SJSA1 (cell line): ENCODE results near the gene PI4KA. TPM values are rescaled to one million over a fixed set of nuclear protein-coding genes. Genes with fewer than 3 reads are reported as not detected.
"Not testable (repeated sequence)": the region's sequence is repeated elsewhere in the genome, so short reads cannot be mapped to it uniquely, and the experiment has no call there.

Source experiments
- DNase-seq, 2 experiments: peaks; one replicate each; pipeline ENCODE4 v3.0.0-alpha.2; 2015 to 2020; ENCODE audit warnings: low spot score in 2 of 2, low read depth in 1 of 2
- H3K27ac ChIP-seq: fragments of 250-450 bp; sonication (Bioruptor Pico); 2 replicates; pipeline ENCODE4 v1.5.1; 2020; ENCODE audit warnings: mild to moderate bottlenecking, moderate library complexity
- H3K27me3 ChIP-seq: fragments of 250-450 bp; sonication (Bioruptor Pico); replicated peaks from 2 replicates; pipeline ENCODE4 v1.5.1; 2020; ENCODE audit warnings: mild to moderate bottlenecking, moderate library complexity
- H3K36me3 ChIP-seq: fragments of 250-450 bp; sonication (Bioruptor Pico); 2 replicates; pipeline ENCODE4 v1.5.1; 2020; ENCODE audit warnings: mild to moderate bottlenecking
- H3K4me1 ChIP-seq: fragments of 250-450 bp; sonication (Bioruptor Pico); replicated peaks from 2 replicates; pipeline ENCODE4 v1.6.1; 2021; ENCODE audit warnings: mild to moderate bottlenecking
- H3K4me3 ChIP-seq: fragments of 250-450 bp; sonication (Bioruptor Pico); 2 replicates; pipeline ENCODE4 v1.5.1; 2020; ENCODE audit warnings: mild to moderate bottlenecking
- H3K9me3 ChIP-seq: fragments of 250-450 bp; sonication (Bioruptor Pico); replicated peaks from 2 replicates; pipeline ENCODE4 v1.5.1; 2020; ENCODE audit warnings: mild to moderate bottlenecking
- total RNA-seq: library from RNA; depleted of rRNA; stranded (reverse); fragments of >200 nt; shearing (Covaris generic); gene quantifications from 2 replicates; pipeline ENCODE4 v1.2.3, GENCODE V29; 2014

The PI4KA gene
- total RNA-seq, 1 experiment from 2014 or later = 29.6 TPM

DNA sequence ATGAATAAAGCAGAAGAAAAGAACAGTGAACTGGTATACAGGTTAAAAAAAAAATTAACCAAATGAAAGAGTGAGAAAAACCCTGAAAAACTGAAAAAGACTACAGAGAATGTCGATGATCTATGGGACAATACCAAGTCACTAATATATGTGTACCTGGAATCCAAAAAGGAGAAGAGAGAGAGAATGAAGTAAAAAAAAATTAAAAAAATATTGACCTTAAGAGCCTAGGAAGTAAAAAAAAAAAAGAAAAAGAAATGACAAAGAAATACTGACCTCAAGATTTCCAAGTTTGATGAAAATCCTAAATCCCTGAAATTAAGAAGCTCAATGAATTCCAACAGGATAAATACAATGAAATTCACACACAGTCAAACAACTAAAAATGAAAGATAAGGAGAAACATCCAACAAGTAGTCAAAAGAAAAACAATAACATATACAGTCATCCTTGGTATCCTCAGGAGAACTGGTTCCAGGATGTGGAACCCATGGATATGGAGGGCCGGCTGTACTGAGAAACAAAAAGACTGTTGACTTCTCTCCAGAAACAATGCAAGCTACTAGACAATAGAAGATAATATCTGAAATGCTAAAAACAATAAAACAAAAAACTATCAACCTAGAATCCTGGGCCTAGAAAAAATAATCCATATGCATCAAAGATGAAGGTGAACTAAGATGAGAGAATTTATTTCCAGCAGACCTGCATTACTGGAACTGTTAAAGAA lies 118.2 kb downstream of the PI4KA start:
- no peaks in the 10 kb centered on the region for H3K4me1 ChIP-seq
- H3K4me3 ChIP-seq = no peak overlapping the region
- H3K9me3 ChIP-seq = no peaks in the 10 kb centered on the region; the same call in none of the 2 replicates
- peaks cover 33% of the 10 kb centered on the region for H3K36me3 ChIP-seq
- H3K27me3 ChIP-seq = no peaks in the 10 kb centered on the region
- no peak for DNase-seq
- no peak overlapping the region for H3K27ac ChIP-seq

DNA sequence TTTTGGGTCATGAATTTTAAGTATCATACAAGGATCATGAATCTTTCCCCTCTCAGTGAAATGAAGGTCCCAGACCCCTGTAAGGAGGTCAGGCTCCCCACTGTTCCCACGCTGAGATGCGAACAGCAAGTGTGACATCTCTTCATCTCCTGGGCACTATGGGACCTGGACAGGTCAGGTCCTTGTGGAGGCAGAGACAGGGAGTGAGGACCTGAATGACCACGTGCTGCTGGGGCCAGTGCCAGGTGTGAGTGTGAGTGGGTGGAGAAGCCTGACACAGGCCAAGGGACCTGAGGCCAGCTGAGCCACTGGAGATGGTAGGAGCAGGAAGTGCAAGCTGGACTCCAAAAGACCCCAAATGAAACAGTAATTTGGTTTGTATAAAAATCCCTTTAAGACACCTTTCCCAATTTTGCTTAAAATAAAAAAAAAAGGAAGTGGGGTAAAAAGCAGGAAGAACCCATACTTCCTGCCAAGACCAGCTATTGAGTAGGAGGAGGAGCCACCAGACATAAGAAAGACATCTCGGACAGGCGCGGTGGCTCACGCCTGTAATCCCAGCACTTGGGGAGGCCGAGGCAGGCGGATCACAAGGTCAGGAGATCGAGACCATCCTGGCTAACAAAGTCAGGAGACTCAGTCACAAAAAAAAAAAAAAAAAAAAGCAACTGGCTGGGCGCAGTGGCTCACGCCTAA lies 120.1 kb downstream of the PI4KA start:
- H3K27ac ChIP-seq = no peak overlapping the region
- no peaks in the 10 kb centered on the region; the same call in none of the 2 replicates for H3K9me3 ChIP-seq

DNA sequence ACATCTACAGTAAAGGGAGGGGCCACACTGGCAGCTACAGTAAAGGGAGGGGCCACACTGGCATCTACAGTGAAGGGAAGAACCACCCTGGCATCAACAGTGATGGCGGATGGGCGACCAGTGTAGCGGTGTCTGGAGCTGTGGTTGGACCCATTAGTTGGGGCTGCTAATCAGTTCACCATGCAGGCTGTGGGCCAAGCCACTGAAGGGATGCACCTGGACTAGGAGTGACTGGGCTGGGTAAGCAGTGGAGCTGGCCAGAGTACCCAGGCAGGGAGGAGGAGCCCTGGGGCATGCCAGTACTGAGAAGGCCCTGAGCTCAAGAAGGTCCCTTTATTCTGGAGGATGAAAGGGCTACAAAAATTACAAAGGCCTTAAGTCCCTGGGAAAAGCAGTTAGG lies 121.7 kb downstream of the PI4KA start:
- not testable (repeated sequence) for H3K9me3 ChIP-seq, DNase-seq, H3K4me3 ChIP-seq, H3K27me3 ChIP-seq, H3K27ac ChIP-seq, H3K4me1 ChIP-seq
- peaks cover 25% of the 10 kb centered on the region for H3K36me3 ChIP-seq

More for the DNA sequence above, 120.1 kb downstream of the PI4KA start:
- no peaks in the 10 kb centered on the region for H3K27me3 ChIP-seq
- H3K4me1 ChIP-seq = no peaks in the 10 kb centered on the region
- H3K4me3 ChIP-seq = no peak overlapping the region
- DNase-seq = no peak
- peaks cover 33% of the 10 kb centered on the region for H3K36me3 ChIP-seq

DNA sequence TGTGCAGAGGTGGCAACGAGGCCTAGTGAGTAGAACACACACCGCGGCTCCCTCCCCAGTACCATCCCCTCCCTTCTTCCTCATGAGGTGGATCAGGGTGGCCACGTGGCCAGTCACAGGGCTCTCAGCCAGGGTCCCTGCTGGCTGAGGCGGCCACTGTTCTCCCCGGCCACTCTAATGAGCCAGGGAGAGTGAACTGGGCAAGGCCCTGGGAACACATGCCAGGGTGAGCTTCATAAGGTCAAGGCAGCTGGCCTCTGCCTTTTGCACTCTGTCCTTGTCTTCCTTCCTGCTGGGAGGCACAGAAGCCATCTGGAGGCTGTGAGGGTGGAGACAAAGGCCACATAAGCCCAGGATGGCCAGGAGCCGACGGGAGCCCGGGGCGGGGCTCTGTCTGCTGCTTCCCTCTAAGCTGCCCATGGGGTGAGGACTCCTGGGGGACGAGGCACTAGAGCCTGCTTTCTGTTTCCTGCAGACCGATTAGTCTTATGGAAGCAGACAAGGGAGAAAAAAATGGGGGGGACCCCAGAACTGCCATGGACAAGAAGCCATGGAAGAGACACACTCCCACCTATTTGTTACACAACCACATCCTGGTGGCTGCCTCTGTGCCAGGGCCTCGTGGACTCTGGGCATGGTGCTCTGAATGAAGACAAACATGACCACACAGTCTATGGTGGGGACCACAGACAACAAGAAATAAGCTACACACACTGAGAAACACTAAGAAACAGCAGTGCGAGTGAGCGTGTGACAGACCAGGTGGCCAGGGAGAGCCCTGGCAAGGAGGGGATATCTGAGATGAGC lies 123.1 kb downstream of the PI4KA start:
- H3K36me3 ChIP-seq = peaks cover 12% of the 10 kb centered on the region
- H3K4me3 ChIP-seq, H3K4me1 ChIP-seq, H3K27ac ChIP-seq, DNase-seq, H3K9me3 ChIP-seq, H3K27me3 ChIP-seq: not testable (repeated sequence)

DNA sequence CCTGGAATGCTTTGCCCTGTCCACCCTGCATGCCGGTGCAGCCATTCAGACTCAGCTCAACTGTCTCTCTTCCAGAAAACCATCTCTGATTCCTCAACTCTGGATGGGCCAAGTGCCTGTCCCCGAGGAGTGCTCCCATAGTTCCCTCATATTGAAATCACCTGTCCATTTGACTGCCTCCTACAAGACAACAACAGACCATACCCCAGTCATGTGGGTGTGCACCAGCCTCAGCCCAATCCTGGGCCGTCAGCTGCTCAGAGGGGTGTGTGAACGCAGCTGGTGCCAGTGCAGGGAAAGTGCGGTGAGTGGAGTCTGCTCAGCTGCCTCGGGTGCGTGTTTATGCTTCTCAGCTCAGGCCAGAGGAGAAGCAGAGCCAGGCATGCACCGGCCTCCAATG lies 126.2 kb downstream of the PI4KA start:
- not testable (repeated sequence) for H3K27me3 ChIP-seq, H3K4me1 ChIP-seq, H3K9me3 ChIP-seq, H3K4me3 ChIP-seq, H3K27ac ChIP-seq, DNase-seq
- peaks cover 28% of the 10 kb centered on the region for H3K36me3 ChIP-seq

DNA sequence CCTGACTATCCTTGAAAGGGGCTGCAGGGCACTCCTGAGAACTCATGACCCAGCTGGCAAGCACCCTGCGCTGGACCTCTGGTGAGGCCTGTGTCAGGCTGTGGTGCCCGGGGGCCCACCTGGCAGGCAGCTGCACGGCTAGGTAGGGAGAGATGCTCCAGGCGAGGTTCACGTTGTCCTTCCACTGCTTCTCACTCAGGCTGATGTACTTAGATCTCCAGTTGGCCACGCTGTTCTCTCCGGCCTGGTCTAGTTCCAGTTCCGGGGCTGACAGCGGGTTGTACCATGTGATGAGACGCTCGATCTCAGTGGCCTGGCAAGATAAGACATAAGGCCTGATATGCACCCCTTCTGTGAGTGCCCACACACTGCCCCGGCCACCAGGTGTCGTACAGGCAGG lies 129.4 kb downstream of the PI4KA start:
- no peak for DNase-seq
- H3K4me1 ChIP-seq = no peaks in the 10 kb centered on the region
- no peak overlapping the region for H3K4me3 ChIP-seq
- peaks cover 40% of the 10 kb centered on the region for H3K36me3 ChIP-seq
- no peak overlapping the region for H3K27ac ChIP-seq
- no peaks in the 10 kb centered on the region for H3K27me3 ChIP-seq
- no peaks in the 10 kb centered on the region for H3K9me3 ChIP-seq

DNA sequence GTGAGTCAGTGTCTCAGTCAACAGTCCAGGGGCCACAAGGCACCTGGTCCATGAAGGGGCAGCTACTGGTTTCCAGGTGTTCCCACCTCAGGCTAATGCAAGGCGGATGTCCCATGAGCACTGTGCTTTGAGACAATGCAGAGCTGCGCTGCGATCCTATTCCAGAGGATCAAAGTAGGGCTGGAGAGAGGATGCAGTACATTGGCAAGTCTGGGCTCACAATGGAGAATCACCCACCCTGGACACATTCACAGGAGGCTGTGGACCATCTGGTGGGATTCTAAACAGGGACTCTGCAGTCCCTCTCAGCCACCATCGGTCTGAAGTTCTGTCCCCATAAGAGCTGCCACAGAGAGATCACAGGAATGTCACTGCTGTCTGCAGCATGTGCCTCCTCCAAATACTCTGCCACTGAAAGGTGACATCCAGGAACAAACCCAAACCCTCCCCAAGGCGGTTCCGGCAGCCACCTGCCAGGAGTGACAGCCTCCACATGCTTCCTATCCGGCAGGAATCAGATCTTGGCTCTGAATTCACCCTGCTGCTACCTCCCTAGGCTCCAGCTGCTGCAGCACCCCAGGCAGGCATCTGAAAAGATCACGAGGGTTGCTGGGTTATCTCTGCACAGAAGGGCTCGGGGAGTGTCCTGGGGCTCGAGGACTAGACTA lies 130.0 kb downstream of the PI4KA start:
- Histone ChIP-seq H3K4me1 (no peaks in the 10 kb centered on the region), H3K36me3 (peaks cover 40% of the 10 kb centered on the region), H3K4me3 (no peak overlapping the region), H3K27ac (no peak overlapping the region), H3K27me3 (no peaks in the 10 kb centered on the region), H3K9me3 (no peaks in the 10 kb centered on the region)
- no peak for DNase-seq

DNA sequence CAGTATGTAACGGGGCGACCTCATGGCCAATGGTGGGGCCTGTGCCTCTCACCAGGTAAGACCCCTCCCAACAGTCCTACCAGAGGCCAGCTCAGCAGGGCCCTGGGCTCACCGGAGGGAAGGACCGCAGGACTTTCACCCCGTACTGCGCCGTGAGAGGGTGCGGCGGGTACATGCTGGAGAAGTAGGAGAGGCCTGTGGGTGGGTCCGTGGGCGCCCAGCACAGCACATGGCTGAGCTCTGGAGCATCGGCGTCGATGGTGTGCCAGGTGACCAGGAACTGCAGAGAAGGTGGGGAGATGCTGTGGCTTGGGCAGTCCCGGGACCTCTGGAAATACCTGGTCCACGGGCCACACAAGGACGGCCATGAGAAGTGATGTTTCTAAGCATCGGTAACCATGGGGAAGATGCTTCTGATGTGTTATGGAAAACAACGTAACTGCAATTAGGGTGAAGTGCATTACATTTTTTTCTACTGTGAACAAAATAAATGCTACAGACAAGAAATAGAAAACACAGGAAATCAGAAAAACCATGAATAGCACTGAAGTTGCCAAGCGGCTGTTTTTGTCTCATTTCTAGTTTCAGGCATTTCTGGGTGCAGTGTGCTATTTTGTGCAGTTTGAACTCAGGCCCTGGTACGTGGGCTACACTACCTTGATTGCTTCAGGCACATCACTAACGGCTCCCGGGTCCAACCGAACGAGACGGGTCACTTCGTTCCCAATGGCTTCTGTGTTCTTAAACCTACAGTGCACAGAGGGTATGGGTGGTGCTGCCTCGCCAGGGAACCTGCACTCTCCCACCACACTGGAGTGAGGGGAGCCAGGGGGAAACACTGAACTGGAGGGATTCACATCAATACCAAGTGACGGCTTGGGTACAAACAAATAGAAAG lies 131.2 kb downstream of the PI4KA start:
- no peak overlapping the region for H3K4me3 ChIP-seq
- H3K9me3 ChIP-seq = no peaks in the 10 kb centered on the region
- H3K36me3 ChIP-seq = peaks cover 40% of the 10 kb centered on the region
- no peaks in the 10 kb centered on the region for H3K4me1 ChIP-seq
- H3K27me3 ChIP-seq = no peaks in the 10 kb centered on the region
- no peak overlapping the region for H3K27ac ChIP-seq
- DNase-seq = no peak

DNA sequence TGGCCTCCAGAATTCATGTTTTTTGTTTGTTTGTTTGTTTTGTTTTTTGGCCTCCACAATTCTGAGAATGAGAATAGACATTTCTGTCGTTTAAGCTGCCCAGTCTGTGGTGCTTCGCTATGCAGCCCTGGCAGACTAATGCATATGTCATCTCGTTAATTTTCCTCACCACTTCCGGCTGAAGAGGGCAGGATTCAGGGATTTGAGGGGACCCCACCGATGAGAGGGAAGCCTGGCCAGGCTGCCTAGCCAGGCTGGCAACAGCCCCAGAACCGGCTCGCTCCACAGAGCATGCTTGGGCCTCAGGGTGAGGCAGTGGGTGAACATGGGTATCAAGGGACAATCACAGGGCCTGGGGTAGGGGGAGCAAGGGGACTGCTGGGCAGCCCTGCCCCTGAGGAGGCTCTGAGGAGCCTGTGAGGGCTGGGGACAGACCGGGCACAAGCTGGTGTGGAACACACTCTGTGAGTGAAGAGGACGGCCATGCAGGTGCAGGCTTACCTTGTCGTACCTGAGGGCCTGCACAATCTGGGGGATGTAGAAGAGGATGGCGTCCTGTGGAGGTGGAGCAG lies 132.5 kb downstream of the PI4KA start:
- DNase-seq = no peak

DNA sequence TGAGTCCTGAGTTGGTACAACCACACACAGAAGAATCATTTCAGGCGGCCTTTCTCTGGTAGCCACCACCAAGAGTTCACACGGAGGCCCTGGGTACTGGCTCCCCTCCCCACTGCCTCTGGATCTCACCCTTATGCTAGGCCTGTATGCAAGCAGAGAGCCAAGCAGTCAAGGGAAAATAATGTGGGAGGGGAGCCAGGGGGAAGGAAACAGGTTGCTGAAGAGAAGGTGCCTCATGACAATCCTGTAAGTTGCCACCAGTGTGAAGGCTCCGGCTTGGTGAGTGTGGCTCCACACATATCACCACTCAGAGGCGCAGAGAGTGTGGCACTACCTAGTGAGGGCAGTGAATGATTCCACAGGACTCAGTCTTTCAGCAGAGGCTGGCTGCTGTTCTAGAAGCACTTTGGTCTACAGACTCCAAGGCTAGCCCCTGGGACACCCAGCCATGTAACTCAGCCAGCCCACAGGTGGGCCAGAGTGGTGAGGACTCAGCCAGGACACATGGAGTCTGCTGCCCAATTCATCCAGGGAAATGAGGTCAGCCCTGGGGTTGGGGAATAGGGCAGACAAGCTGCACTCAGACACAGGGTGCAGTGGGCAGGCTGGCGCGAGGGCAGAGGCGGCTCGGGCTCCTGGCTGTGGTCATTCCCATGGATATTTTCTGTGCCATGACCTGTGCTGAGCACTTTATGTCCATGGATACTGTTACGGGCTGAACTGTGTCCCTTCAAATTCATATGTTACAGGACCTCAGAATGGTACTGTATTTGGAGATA lies 133.7 kb downstream of the PI4KA start:
- Histone ChIP-seq H3K9me3 (no peaks in the 10 kb centered on the region), H3K4me3 (no peak overlapping the region), H3K4me1 (no peaks in the 10 kb centered on the region), H3K36me3 (peaks cover 42% of the 10 kb centered on the region), H3K27me3 (no peaks in the 10 kb centered on the region), H3K27ac (no peak overlapping the region)
- no peak for DNase-seq

More for the DNA sequence above, 132.5 kb downstream of the PI4KA start:
- Histone ChIP-seq H3K4me1 (no peaks in the 10 kb centered on the region), H3K36me3 (peaks cover 45% of the 10 kb centered on the region), H3K4me3 (no peak overlapping the region), H3K27ac (no peak overlapping the region), H3K27me3 (no peaks in the 10 kb centered on the region), H3K9me3 (no peaks in the 10 kb centered on the region)

DNA sequence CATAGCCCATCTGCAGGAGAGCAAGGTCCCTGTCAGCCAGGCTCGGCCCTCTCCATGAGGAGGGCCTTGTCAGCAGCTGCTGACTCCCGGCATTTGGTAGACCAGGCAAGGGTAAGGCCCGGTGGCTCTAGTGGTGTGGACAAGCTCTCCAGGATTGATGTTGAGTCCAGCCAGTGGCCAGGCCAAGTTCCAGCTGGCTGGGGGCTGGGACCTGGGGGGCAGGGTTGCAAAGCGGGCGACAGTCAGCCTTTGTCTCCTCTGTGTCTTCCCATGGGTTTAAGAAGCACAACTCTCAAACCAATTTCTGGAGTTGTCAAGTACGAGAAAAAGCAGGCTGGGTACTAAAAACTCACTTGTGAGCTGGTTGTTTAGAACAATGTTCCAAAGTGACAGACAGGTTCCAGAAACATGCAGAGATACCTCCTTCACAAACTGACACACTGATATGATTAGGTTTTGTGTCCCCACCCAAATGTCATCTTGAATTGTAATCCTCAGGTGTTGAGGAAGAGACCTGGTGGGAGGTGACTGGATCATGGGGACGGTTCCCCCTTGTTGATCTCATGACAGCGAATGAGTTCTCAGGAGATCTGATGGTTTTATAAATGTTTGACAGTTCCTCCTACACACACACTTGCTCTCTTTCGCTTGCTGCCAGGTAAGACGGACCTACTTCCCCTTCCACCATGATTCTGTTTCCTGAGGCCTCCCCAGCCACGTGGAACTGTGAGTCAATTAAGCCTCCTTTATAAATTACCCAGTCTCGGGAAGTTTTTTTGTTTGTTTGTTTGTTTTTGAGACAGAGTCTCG lies 137.0 kb downstream of the PI4KA start:
- peaks cover 9% of the 10 kb centered on the region; the same call in 1 of the 2 replicates for H3K36me3 ChIP-seq
- H3K9me3 ChIP-seq = no peaks in the 10 kb centered on the region
- H3K4me1 ChIP-seq = no peaks in the 10 kb centered on the region
- no peak overlapping the region for H3K4me3 ChIP-seq
- no peak overlapping the region for H3K27ac ChIP-seq
- no peaks in the 10 kb centered on the region for H3K27me3 ChIP-seq
- DNase-seq = no peak
